Choroid plexus epithelial cell (primary cell): ENCODE data around the gene KCND3.
A peak's percentile ranks its signal among the peaks of the same experiment; 100 is the strongest.

Experiments
- DNase-seq: peaks from one replicate; pipeline ENCODE4 v3.0.0-alpha.2; 2010; ENCODE audit warnings: low read depth
- H3K4me3 ChIP-seq: 2 replicates; pipeline ENCODE4 v1.5.1; 2011; ENCODE audit warnings: low read depth, mild to moderate bottlenecking, control low read depth, low read length, moderate library complexity
- TF ChIP-seq, protein P1 (sequence below): conservative IDR thresholded peaks from 2 replicates; pipeline ENCODE4 v1.5.1; 2011; ENCODE audit warnings: low read depth, mild to moderate bottlenecking, control low read depth, inconsistent platforms, low read length, moderate library complexity

KCND3 gene

DNA sequence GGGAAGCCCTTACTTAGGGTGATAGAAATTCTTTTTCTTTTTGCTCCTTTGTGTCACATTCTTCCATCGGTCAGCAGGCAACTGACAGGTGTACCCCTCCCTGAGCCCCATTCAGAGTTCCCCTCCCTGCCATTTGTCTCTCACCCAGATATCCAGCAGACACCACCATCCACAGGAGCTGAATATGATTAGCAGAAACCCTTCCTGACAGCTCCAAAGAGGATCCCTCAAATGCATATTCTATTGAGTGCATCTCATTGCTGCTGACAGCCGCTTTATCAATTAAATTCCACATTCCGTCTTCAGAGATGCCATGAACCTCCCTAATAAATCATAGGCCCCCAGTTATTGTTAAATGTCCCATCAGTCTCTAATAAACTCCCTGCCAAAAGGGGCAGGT lies 239.8 kb downstream of the KCND3 start:
- H3K4me3 ChIP-seq, result no peak overlapping the region
- TF ChIP-seq, protein P1, sequence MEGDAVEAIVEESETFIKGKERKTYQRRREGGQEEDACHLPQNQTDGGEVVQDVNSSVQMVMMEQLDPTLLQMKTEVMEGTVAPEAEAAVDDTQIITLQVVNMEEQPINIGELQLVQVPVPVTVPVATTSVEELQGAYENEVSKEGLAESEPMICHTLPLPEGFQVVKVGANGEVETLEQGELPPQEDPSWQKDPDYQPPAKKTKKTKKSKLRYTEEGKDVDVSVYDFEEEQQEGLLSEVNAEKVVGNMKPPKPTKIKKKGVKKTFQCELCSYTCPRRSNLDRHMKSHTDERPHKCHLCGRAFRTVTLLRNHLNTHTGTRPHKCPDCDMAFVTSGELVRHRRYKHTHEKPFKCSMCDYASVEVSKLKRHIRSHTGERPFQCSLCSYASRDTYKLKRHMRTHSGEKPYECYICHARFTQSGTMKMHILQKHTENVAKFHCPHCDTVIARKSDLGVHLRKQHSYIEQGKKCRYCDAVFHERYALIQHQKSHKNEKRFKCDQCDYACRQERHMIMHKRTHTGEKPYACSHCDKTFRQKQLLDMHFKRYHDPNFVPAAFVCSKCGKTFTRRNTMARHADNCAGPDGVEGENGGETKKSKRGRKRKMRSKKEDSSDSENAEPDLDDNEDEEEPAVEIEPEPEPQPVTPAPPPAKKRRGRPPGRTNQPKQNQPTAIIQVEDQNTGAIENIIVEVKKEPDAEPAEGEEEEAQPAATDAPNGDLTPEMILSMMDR, result no peak
- DNase-seq, result no peak

DNA sequence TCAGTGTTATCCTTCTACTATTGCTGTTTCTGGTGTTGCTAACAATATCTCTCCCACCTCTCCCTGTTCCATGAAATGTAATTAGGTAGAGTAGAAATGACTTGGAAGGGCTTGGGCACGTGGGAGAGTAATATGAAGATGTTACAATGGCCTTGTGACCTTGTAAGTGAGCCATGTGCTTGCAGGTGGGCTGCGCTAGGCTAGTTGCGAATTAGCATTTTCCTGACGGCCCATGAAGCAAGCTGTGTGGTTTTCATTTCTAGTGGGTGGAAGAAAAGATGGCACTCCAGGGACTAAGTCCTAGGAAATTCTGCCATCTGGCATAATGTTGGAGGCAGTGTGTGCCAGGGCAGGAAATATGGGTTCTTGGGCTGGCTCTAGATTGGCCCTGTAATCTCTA lies 241.5 kb downstream of the KCND3 start:
- H3K4me3 ChIP-seq, result no peak overlapping the region
- DNase-seq, result no peak
- TF ChIP-seq, protein P1, result no peak

DNA sequence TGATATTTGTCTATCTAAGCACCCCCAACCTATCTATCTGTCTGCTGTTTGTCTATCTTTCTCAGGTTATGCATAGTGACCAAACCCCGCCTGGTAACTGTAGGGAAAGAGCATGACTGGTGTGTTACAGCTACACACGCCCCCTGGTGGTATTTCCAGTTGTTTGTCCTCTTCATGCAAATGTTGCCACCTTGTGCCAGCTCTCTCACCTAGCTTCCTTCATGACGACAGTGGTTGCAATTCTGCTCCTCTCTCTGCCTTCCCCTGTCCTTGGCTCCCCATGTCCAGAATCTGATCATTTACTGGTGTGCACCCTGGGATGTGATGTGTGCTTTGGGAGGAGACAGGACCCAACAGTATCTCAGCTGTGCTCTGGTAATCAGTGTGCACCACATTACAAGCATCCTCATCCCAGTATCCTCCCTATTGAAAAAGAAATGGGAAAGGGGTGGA lies 242.2 kb downstream of the KCND3 start:
- peak; percentile 90 for DNase-seq
- TF ChIP-seq, protein P1, result peak; percentile 80

DNA sequence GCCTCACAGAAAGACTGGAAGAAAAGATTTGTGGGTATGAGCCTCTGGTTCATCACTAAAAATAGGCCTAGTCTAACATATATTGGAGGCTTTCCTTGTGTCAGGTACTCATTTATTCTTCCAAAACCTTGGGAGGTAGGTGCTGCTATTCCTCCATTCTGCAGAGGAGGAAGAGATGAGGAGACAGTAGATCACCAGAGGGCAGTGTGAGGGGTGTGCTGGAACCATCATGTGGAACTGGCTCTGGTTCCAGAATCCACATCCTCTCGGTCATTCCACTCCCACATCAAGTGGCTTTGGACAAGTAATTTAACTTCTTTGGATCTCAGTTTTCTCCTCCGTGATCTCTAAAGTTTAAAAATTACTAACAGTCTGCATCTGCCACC lies 242.9 kb downstream of the KCND3 start:
- TF ChIP-seq, protein P1, result no peak
- DNase-seq, result no peak
- no peak overlapping the region for H3K4me3 ChIP-seq

More for the DNA sequence above, 242.2 kb downstream of the KCND3 start:
- H3K4me3 ChIP-seq, result no peak overlapping the region

DNA sequence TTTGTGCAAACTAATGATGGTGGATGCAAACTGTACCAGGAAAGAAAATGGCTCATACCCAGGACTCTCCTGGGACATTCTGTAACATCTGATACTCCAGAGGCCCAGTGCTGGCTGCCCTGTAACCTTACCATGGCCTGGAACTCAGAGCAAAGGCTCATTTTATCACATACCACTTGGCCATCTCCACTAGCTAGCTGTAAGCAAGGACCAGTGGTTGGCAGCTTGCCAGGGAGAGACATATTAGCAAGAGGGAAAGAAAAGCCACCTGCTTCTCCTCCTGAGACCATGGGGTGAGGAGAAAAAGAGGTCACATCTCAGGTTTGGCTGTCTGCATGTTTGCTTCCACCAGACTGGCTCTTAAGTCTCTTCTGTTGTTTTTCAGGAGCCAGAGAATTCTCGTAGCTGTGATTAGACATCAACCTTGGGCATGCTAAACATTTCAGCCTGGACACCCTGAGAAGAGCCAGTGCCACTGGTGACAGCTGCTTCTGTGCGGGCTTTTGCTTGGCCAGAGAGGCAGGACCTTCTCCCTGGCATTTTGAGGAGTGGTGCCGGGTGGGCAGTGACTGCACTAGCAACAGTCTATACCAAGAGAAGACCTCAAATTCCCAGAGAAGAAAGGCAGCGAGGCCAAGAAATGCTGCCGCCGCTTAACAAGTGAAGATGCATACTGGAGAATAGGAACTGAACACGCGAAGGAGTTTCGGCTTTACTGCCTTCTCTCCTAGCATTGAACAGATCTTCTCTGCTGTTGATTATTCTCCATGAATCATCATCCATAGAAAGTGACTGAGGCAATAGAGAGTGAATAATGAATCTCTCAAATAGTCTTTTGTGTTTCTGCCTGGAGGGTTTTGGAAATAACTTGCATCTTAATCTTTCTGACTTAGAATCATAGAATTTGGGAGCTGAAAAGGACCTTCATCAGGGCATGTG lies 243.5 kb downstream of the KCND3 start:
- no peak overlapping the region for H3K4me3 ChIP-seq
- TF ChIP-seq, protein P1, result no peak
- DNase-seq, result no peak

DNA sequence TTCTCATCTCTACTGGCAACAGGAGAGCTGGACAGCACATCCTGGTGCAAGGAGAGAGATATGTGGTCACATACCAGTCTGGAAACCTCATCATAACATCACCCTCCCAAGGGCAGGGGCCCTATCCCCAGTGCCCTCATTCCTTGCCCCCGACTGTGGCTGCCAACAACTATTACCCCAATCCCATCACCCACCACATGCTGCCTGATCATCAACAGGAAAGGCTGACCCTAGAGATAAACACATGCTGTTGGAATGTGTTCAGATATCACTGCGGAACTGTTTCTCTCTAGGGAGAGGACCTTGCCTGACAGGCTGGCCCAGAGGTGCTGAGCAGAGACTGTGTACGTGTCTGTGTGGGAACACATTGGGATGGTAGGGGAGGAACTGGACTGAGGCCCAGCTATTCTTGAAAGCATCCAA lies 245.8 kb downstream of the KCND3 start:
- TF ChIP-seq, protein P1, result no peak
- no peak overlapping the region for H3K4me3 ChIP-seq
- peak; percentile 69 for DNase-seq
